Middle frontal gyrus (tissue), 1 donor: ENCODE data around the gene ABO.
"Not testable (repeated sequence)": the region's sequence is repeated elsewhere in the genome, so short reads cannot be mapped to it uniquely, and the experiment has no call there.

Experiments used
- DNase-seq: peaks from one replicate; pipeline ENCODE4 v3.0.0-alpha.2; 2015; ENCODE audit warnings: low spot score; ENCODE audit errors: extremely low spot score

The ABO gene

GRCh38 chr9:133290751-133291302, 15.8 kb upstream of the ABO start:
- no peak for DNase-seq

- DNase-seq: no peak
Measured at GRCh38 chr9:133286523-133286922, 11.5 kb upstream of the ABO start.

- no peak for DNase-seq
Measured at GRCh38 chr9:133285252-133285775, 10.3 kb upstream of the ABO start.

- no peak for DNase-seq
Measured at GRCh38 chr9:133284362-133284761, 9.4 kb upstream of the ABO start.

DNA sequence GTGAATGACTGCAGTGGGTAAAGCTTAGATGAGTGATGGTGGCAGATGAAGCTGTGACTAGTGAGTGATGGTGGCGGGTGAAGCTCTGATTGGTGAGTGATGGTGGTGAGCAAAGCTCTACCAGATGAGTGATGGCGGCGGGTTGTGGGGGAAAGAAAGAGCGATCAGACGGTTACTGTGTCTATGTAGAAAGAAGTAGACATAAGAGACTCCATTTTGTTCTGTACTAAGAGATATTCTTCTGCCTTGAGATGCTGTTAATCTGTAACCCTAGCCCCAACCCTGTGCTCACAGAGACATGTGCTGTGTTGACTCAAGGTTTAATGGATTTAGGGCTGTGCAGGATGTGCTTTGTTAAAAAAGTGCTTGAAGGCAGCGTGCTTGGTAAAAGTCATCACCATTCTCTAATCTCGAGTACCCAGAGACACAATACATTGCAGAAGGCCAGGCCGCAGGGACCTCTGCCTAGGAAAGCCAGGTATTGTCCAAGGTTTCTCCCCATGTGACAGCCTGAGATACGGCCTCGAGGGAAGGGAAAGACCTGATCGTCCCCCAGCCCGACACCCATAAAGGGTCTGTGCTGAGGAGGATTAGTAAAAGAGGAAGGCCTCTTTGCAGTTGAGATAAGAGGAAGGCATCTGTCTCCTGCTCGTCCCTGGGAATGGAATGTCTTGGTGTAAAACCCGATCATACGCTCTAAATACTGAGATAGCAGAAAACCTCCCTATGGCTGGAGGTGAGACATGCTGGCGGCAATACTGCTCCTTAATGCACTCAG, 8.4 kb upstream of the ABO start:
- DNase-seq: not testable (repeated sequence)

DNA sequence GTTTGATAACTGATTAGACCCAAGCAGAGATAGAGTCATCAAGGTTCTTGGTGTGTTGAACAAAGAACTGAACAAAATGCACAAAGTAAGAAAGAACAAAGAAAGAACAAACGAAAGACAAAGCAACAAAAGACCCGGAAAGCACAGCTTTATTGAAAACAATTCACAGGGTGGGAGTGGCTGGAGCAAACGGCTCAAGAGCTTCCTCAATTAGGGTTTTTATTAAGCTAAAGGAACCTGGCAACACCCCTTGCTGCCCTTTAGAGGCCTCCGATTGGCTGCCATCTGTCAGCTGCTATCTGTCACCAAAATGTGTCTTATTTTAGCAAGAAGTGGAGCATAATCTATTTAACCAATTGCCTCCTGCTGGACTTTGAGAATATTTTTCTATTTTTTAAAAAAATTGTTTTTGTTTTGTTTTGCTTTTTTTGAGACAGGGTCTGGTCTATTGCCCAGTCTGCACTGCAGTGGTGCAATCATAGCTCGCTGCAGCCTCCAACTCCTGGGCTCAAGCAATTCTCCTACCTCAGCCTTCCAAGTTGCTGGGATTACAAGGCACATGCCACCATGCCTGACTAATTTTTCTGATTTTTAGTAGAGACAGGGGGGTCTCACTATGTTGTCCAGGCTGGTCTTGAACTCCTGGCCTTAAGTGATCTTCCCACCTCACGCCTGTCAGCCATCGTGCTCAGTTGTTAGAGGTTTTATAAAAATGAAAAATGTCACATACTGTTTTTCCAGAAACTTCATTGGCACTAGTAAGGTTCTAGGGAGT, 7.7 kb upstream of the ABO start:
- DNase-seq: no peak

DNA sequence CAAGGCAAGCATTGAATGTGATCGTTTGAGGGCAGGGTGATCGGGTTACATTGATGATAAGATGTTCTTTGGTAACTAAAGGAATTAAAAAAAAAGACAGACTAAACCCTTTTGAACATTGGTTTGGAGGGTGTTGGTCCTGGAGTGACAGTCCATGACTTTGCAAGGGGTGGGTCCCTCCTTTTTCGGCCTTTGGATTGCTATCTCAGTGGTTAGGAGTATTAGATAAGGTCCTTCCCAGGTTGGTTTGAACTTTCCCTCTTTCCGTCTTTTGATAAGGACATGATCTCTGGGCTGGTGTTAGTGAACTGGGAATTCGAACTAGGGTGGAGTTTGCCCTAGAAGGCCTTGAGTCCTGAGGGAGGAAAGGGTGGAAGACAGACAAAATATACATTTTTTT, 5.4 kb upstream of the ABO start:
- no peak for DNase-seq

GRCh38 chr9:133278161-133279114, 3.4 kb upstream of the ABO start:
- DNase-seq: no peak

DNA sequence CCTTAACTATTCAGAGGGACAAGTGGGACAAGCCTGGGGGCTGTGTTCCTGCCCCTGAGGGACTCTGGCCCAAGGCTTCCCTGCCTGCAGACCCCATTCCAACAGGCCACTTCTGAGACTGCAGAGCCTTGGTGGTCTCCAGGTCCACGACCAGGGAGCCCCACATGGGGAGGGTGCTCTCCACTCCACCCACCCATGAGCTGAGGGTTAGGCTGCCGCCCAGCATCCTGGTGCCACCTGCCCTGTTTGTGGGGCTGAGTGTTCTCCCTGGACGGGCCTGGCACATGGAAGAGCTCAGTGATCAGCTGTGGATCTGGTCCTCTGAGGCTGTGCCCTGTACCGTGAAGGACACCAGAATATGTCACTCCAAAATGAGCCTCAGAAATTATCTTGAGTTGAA, 2.5 kb upstream of the ABO start:
- DNase-seq: no peak

GRCh38 chr9:133276923-133277322, 1.9 kb upstream of the ABO start:
- no peak for DNase-seq

DNA sequence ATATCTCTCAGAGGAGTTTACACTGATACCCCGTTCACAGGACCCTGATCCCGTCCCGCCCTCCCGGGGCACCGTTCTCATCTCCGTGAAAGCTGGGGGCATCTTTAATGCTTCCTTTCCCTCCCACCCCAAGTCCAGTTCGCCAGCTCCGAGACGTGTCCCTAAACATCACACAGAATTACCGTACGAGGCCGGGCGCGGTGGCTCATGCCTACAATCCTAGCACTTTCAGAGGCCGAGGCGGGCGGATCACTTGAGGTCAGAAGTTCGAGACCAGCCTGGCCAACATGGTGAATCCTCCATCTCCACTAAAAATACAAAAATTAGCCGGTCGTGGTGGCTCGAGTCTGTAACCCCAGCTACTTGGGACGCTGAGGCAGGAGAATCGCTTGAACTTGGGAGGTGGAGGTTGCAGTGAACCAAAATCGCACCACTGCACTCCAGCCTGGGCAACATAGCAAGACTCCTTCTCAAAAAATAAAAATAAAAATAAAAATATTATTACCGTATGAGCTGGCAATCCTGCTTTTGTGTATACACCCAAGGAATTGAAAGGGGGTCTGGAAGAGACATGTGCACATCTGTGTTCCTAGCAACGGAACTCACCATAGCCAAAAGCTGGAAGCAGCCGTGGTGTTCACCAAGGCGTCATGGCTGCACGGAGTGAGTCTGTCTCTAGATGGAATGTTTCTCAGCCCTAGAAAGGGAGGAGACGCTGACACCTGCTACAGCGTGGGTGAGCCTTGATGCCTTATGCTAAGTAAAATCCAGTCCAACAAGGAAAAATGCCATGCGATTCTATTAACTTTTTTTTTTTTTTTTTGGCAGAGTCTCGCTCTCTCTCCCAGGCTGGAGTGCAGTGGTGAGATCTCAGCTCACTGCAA, 1.2 kb upstream of the ABO start:
- DNase-seq: peak; percentile 5

GRCh38 chr9:133274236-133275104, 531 bp downstream of the ABO start:
- no peak for DNase-seq

DNA sequence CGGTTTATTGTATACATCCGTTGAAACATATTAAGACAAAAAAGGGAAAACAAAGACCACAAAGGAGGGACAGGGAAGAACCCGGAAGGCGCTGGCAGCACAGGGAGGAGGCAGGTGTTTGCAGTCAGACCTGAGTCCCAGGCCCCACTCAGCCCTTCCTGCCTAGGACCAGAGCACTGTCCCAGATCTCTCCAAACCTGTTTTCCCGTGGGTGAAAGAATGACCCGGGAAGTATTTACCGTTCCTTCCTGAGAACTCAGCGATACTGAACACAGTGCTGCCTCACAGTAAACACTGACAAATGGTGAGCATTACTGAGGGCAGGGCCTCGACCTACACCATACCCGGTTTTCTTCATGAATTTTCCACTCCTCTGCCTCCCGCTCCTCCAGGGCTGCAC, 1.2 kb downstream of the ABO start:
- no peak for DNase-seq

DNA sequence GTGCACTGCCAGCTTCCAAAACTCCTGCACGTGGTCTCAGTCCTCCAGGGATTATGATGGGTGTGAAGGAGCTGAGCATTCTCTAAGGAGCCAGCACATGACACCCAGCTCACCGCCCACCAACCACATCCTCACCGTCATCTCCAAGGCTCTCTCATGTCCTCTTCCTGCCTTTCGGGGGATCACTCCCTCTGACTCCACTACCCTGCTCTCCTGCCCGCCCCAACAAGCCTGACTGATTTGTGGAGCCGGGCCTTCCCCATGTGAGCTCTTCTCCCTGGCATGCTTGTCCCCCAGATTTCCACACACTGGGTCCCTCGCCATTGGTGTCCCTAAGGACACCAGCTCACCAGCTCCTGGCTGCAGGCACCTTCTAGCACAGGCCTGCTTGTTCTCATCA, 1.9 kb downstream of the ABO start:
- DNase-seq: no peak

GRCh38 chr9:133269537-133270362, 5.3 kb downstream of the ABO start:
- no peak for DNase-seq

- DNase-seq: not testable (repeated sequence)
Measured at GRCh38 chr9:133269136-133269535, 5.9 kb downstream of the ABO start.

- no peak for DNase-seq
Measured at GRCh38 chr9:133268335-133269056, 6.5 kb downstream of the ABO start.
